Vagina (tissue), 2 donors: ENCODE results near the gene OR10AD1. TPM values are rescaled to one million over a fixed set of nuclear protein-coding genes. Genes with fewer than 3 reads are reported as not detected.
"Not testable (repeated sequence)": the region's sequence is repeated elsewhere in the genome, so short reads cannot be mapped to it uniquely, and the experiment has no call there.

Experiments used
- DNase-seq, 2 donors: peaks; one replicate each; pipeline ENCODE4 v3.0.0-alpha.2; 2017; ENCODE audit errors: extremely low spot score in 2 of 2
- H3K27ac ChIP-seq: fragments of 200-600 bp; sonication (generic); one replicate; pipeline ENCODE4 v1.5.1; 2019
- H3K27me3 ChIP-seq: fragments of 200-600 bp; sonication (generic); one replicate; pipeline ENCODE4 v1.5.1; 2019
- H3K36me3 ChIP-seq, 2 donors: fragments of 200-600 bp; sonication (generic); one replicate each; pipeline ENCODE4 v1.5.1; 2017 to 2019
- H3K4me1 ChIP-seq: fragments of 200-600 bp; sonication (generic); one replicate; pipeline ENCODE4 v1.5.1; 2019
- H3K4me3 ChIP-seq, 2 donors: fragments of 200-600 bp; sonication (generic); 1 replicate in 1 of 2; 2 replicates in 1 of 2; pipeline ENCODE4 v1.5.1; 2016 to 2019
- H3K9me3 ChIP-seq: fragments of 200-600 bp; sonication (generic); one replicate; pipeline ENCODE4 v1.5.1; 2019
- CTCF ChIP-seq, 3 experiments: fragments of 450-650 bp in 2 of 3; fragments of 200-600 bp in 1 of 3; sonication (generic) in 1 of 3; IDR thresholded peaks; one replicate each; pipeline ENCODE4 v1.5.1; 2017 to 2019; ENCODE audit warnings: antibody characterized with exemption in 3 of 3, mild to moderate bottlenecking in 2 of 3, moderate library complexity in 2 of 3
- POLR2A ChIP-seq, 2 donors: fragments of 450-650 bp; IDR thresholded peaks; one replicate each; pipeline ENCODE4 v1.6.1; 2017; ENCODE audit warnings: antibody characterized with exemption in 2 of 2, mild to moderate bottlenecking in 2 of 2, moderate library complexity in 2 of 2
- POLR2AphosphoS5 ChIP-seq, 2 donors: sonication (generic); formaldehyde crosslinking; IDR thresholded peaks; one replicate each; pipeline ENCODE4 v1.9.0; 2017; ENCODE audit warnings: antibody characterized with exemption in 2 of 2, mild to moderate bottlenecking in 2 of 2, low read depth in 1 of 2; ENCODE audit not compliant: insufficient read depth in 1 of 2
- intact Hi-C: fragments of 100-400 bp; cut with DNase I; formaldehyde crosslinking; loops from one replicate; pipeline ENCODE4 v1.15.1; 2023
- total RNA-seq: library from RNA; depleted of rRNA; stranded (reverse); fragments of >200 nt; gene quantifications from one replicate; pipeline ENCODE4 v1.2.3, GENCODE V29; 2016

OR10AD1 gene
- total RNA-seq, 1 donor from 2014 or later: not detected

- H3K27ac ChIP-seq: no peak overlapping the region
Observed at GRCh38 chr12:48221645-48222044, 18.6 kb upstream of the OR10AD1 start.

DNA sequence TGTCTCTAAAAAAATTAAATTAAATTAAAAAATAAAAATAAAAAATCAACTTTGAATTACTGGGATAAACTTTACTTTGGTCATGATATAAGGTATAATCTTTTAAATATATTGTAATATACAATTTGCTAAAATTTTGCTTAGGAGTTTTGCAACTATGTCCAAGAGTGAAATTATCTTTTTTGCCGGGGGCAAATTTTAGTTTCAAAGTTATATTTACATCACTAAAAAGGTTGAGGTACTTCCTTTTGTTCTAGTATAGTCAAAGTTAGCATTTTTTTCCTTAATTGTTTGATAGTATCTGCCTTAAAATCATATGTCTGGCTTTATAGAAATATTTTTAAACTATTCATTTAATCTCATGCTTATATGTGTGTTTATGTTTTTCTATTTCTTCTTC lies 17.6 kb upstream of the OR10AD1 start:
- H3K27ac ChIP-seq: no peak overlapping the region
- H3K4me1 ChIP-seq: no peaks in the 10 kb centered on the region
- no peak for DNase-seq
- no peaks in the 10 kb centered on the region for H3K9me3 ChIP-seq
- TF ChIP-seq POLR2A (IDR thresholded peaks at IDR 0.05) (no peak), POLR2AphosphoS5 (IDR thresholded peaks at IDR 0.05; ENCODE audit: insufficient read depth in 1 of 2, low read depth in 1 of 2) (no peak), CTCF (IDR thresholded peaks at IDR 0.05) (no peak)
- no peaks in the 10 kb centered on the region for H3K27me3 ChIP-seq
- no peaks in the 10 kb centered on the region for H3K36me3 ChIP-seq
- no peak overlapping the region for H3K4me3 ChIP-seq
- intact Hi-C loops: no loop called here

More at GRCh38 chr12:48221645-48222044, 18.6 kb upstream of the OR10AD1 start:
- TF ChIP-seq CTCF (IDR thresholded peaks at IDR 0.05) (no peak), POLR2A (IDR thresholded peaks at IDR 0.05) (no peak), POLR2AphosphoS5 (IDR thresholded peaks at IDR 0.05; ENCODE audit: insufficient read depth in 1 of 2, low read depth in 1 of 2) (no peak)
- intact Hi-C loops: no loop called here
- Histone ChIP-seq H3K4me3 (no peak overlapping the region), H3K4me1 (no peaks in the 10 kb centered on the region), H3K27me3 (no peaks in the 10 kb centered on the region), H3K9me3 (no peaks in the 10 kb centered on the region), H3K36me3 (no peaks in the 10 kb centered on the region)
- DNase-seq: no peak

- no peaks in the 10 kb centered on the region for H3K4me1 ChIP-seq
- no peaks in the 10 kb centered on the region for H3K27me3 ChIP-seq
- no peak for DNase-seq
- no peak overlapping the region for H3K4me3 ChIP-seq
- TF ChIP-seq POLR2A (IDR thresholded peaks at IDR 0.05) (no peak), POLR2AphosphoS5 (IDR thresholded peaks at IDR 0.05; ENCODE audit: insufficient read depth in 1 of 2, low read depth in 1 of 2) (no peak), CTCF (IDR thresholded peaks at IDR 0.05) (no peak)
- H3K9me3 ChIP-seq: no peaks in the 10 kb centered on the region
- H3K36me3 ChIP-seq: no peaks in the 10 kb centered on the region
- H3K27ac ChIP-seq: no peak overlapping the region
- intact Hi-C loops: no loop called here
Observed at GRCh38 chr12:48219631-48220030, 16.5 kb upstream of the OR10AD1 start.

GRCh38 chr12:48216785-48217184 lies 13.7 kb upstream of the OR10AD1 start:
- DNase-seq: no peak
- TF ChIP-seq POLR2AphosphoS5 (IDR thresholded peaks at IDR 0.05; ENCODE audit: insufficient read depth in 1 of 2, low read depth in 1 of 2) (no peak), POLR2A (IDR thresholded peaks at IDR 0.05) (no peak), CTCF (IDR thresholded peaks at IDR 0.05) (no peak)
- H3K27me3 ChIP-seq: no peaks in the 10 kb centered on the region
- H3K27ac ChIP-seq: no peak overlapping the region
- H3K4me3 ChIP-seq: no peak overlapping the region
- intact Hi-C loops: no loop called here
- no peaks in the 10 kb centered on the region for H3K36me3 ChIP-seq
- no peaks in the 10 kb centered on the region for H3K9me3 ChIP-seq
- H3K4me1 ChIP-seq: no peaks in the 10 kb centered on the region

DNA sequence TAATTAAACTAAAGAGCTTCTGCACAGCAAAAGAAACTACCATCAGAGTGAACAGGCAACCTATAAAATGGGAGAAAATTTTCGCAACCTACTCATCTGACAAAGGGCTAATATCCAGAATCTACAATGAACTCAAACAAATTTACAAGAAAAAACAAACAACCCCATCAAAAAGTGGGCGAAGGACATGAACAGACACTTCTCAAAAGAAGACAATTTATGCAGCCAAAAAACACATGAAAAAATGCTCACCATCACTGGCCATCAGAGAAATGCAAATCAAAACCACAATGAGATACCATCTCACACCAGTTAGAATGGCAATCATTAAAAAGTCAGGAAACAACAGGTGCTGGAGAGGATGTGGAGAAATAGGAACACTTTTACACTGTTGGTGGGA lies 6.4 kb upstream of the OR10AD1 start:
- H3K27ac ChIP-seq, DNase-seq, H3K27me3 ChIP-seq, H3K4me3 ChIP-seq, H3K9me3 ChIP-seq, H3K36me3 ChIP-seq, H3K4me1 ChIP-seq, intact Hi-C loops: not testable (repeated sequence)

DNA sequence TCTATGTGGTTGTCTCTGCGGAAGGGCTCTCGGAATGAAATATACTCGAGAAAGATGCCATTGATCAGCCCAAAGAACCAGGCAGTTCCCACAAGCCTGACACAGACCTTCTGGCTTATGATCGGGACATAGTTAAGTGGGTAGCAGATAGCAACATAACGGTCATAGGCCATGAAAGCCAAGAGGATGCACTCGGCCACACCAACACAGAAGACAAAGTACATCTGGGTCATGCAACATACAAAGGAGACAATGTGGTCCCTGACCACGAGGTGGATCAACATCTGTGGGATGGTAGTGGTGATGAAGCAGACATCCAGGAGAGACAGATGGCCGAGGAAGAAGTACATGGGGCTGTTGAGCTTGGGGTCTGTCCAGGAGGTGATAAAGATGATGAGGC lies 326 bp downstream of the OR10AD1 start:
- H3K27ac ChIP-seq: no peak overlapping the region
- H3K27me3 ChIP-seq: no peaks in the 10 kb centered on the region
- peaks cover 8% of the 10 kb centered on the region for H3K9me3 ChIP-seq
- H3K36me3 ChIP-seq: peaks cover 0 to 8% of the 10 kb centered on the region in 2 donors
- H3K4me3 ChIP-seq: no peak overlapping the region
- intact Hi-C loops: no loop called here
- H3K4me1 ChIP-seq: peaks cover 26% of the 10 kb centered on the region
- no peak for TF ChIP-seq POLR2A (IDR thresholded peaks at IDR 0.05)
- TF ChIP-seq POLR2AphosphoS5 (IDR thresholded peaks at IDR 0.05; ENCODE audit: insufficient read depth in 1 of 2, low read depth in 1 of 2): no peak
- DNase-seq: no peak
